Pons (tissue), 1 donor: Measurements from ENCODE around the gene DPYSL3.
"Not testable (repeated sequence)": the region's sequence is repeated elsewhere in the genome, so short reads cannot be mapped to it uniquely, and the experiment has no call there.

Source experiments
- DNase-seq: peaks from one replicate; pipeline ENCODE4 v3.0.0-alpha.2; 2016; ENCODE audit warnings: low spot score

DPYSL3 gene

GRCh38 chr5:147509710-147510651 lies at the start of gene DPYSL3:
Gene DPYSL3 (minus strand): TSS chr5:147510068. CDS start chr5:147509858, 210 bp downstream.
- peak; percentile 32 for DNase-seq

GRCh38 chr5:147558826-147559225 lies 49.0 kb upstream of the DPYSL3 start:
- peak; percentile 29 for DNase-seq

GRCh38 chr5:147557876-147558745 lies 48.2 kb upstream of the DPYSL3 start:
- DNase-seq: no peak

- DNase-seq: no peak
Observed at GRCh38 chr5:147555176-147555575, 45.3 kb upstream of the DPYSL3 start.

GRCh38 chr5:147554261-147554817 lies 44.5 kb upstream of the DPYSL3 start:
- no peak for DNase-seq

GRCh38 chr5:147553817-147554216 lies 43.9 kb upstream of the DPYSL3 start:
- DNase-seq: not testable (repeated sequence)

GRCh38 chr5:147552897-147553296 lies 43.0 kb upstream of the DPYSL3 start:
- no peak for DNase-seq

GRCh38 chr5:147551677-147552076 lies 41.8 kb upstream of the DPYSL3 start:
- no peak for DNase-seq

- DNase-seq: no peak
Observed at GRCh38 chr5:147547730-147548129, 37.9 kb upstream of the DPYSL3 start.

- DNase-seq: no peak
Observed at GRCh38 chr5:147544556-147544955, 34.7 kb upstream of the DPYSL3 start.

GRCh38 chr5:147539053-147539452 lies 29.2 kb upstream of the DPYSL3 start:
- DNase-seq: no peak

- DNase-seq: no peak
Observed at GRCh38 chr5:147538236-147538635, 28.4 kb upstream of the DPYSL3 start.

GRCh38 chr5:147534172-147534951 lies 24.5 kb upstream of the DPYSL3 start:
- no peak for DNase-seq

GRCh38 chr5:147532156-147532555 lies 22.3 kb upstream of the DPYSL3 start:
- no peak for DNase-seq

GRCh38 chr5:147530530-147531389 lies 20.9 kb upstream of the DPYSL3 start:
- DNase-seq: peak; percentile 37

GRCh38 chr5:147523069-147523468 lies 13.2 kb upstream of the DPYSL3 start:
- no peak for DNase-seq

- no peak for DNase-seq
Observed at GRCh38 chr5:147522435-147522834, 12.6 kb upstream of the DPYSL3 start.

- DNase-seq: no peak
Observed at GRCh38 chr5:147520450-147520849, 10.6 kb upstream of the DPYSL3 start.

- no peak for DNase-seq
Observed at GRCh38 chr5:147519380-147519779, 9.5 kb upstream of the DPYSL3 start.

- no peak for DNase-seq
Observed at GRCh38 chr5:147517383-147517782, 7.5 kb upstream of the DPYSL3 start.

- no peak for DNase-seq
Observed at GRCh38 chr5:147515269-147515668, 5.4 kb upstream of the DPYSL3 start.
